ENCODE results near the gene ARHGEF1. TPM values are rescaled to one million over a fixed set of nuclear protein-coding genes. Genes with fewer than 3 reads are reported as not detected.

ARHGEF1 gene
- total RNA-seq, 4 donors from 2014 or later, result 40.4 to 58.3 (median 51.4) TPM

DNA sequence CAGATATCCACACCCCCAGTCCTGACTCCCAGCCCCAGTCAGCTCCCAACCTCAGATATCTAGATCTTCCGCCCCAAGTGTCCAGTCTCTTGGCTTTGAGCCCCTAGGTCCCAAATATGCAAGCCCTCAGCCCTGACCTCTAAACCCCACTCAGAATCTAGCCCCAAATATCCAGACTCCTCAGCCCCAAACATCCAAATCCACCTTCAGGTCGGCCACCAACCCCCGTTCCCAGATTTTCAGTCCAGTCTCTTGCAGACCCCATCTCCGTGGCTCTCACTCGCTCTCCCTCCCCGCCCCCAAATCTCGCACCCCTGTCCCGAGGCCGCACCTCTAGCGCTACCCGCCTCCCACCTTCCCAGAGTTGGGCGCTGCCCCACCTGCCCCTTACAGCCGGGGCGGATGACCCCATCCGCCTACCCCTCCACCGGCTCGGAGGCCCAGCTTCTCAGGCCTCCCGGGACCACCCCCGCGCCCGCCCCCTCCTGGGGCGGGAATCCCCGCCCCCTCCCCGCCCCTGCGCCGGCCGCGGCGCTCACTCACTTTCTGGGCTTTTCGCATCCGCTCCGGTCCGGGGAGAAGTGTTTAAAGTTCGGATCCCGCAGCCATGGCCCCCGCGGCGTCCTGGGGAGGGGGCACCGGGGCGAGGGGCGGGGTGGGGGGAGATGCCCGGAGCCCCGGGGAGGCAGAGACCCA lies 44.7 kb downstream of the ARHGEF1 start:
- TF ChIP-seq POLR2AphosphoS5 (IDR thresholded peaks at IDR 0.05) (no peak), POLR2A (IDR thresholded peaks at IDR 0.05) (no peak), EP300 (IDR thresholded peaks at IDR 0.05) (no peak)
- TF ChIP-seq, protein P1, sequence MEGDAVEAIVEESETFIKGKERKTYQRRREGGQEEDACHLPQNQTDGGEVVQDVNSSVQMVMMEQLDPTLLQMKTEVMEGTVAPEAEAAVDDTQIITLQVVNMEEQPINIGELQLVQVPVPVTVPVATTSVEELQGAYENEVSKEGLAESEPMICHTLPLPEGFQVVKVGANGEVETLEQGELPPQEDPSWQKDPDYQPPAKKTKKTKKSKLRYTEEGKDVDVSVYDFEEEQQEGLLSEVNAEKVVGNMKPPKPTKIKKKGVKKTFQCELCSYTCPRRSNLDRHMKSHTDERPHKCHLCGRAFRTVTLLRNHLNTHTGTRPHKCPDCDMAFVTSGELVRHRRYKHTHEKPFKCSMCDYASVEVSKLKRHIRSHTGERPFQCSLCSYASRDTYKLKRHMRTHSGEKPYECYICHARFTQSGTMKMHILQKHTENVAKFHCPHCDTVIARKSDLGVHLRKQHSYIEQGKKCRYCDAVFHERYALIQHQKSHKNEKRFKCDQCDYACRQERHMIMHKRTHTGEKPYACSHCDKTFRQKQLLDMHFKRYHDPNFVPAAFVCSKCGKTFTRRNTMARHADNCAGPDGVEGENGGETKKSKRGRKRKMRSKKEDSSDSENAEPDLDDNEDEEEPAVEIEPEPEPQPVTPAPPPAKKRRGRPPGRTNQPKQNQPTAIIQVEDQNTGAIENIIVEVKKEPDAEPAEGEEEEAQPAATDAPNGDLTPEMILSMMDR (IDR thresholded peaks at IDR 0.05), result no peak
- no peak for ATAC-seq
- Histone ChIP-seq H3K9me3 (no peaks in the 10 kb centered on the region), H3K27ac (no peak overlapping the region), H3K4me1 (peaks cover 0 to 23% (median 13%) of the 10 kb centered on the region in 3 donors), H3K27me3 (peaks cover 100% of the 10 kb centered on the region), H3K4me3 (peak overlapping the region in 1 of 2 donors; percentile 46), H3K36me3 (no peaks in the 10 kb centered on the region)
- 16 to 23% methylated on average over 4 to 6 of the region's 43 CpGs for WGBS, 2 donors (ENCODE audit: low coverage in 1 of 2)

DNA sequence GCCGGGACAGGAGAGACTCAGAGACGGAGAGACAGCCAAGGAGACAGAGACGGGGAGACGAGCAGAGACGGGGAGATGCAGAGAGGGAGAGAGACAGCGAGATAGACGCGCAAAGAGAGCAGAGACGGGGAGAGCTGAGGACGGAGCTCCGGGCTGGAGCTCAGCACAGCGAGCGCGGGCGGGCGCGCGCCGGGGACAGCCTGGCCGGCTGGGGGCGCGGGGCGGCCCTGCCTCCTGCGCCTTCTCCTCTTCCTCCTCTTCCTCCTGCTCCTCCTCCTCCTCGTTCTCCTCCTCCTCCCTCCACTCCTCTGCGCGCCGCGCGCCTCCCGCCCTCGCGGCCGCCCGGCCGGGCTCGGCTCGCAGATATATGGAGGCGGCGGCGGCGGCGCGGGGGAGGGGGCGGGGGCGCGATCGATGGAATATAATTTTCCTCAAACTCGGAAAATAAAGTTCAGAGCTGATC lies 45.3 kb downstream of the ARHGEF1 start, which contains the start of gene ERFL:
TSS of gene ERFL (minus strand) at position 229 of the 463 bp plus-strand sequence. CDS start 15,530 bp downstream, outside the sequence.
- 0% methylated on average over 2 to 28 of the region's 49 CpGs for WGBS, 2 donors (ENCODE audit: low coverage in 1 of 2)
- H3K4me3 ChIP-seq, result peak within 1 kb of the TSS in 1 of 2 donors; percentile 46
- no peak for TF ChIP-seq EP300 (IDR thresholded peaks at IDR 0.05)
- TF ChIP-seq, protein P1 (IDR thresholded peaks at IDR 0.05), result no peak
- no peak for TF ChIP-seq POLR2AphosphoS5 (IDR thresholded peaks at IDR 0.05)
- TF ChIP-seq POLR2A (IDR thresholded peaks at IDR 0.05), result no peak
- no peak within 1 kb of the TSS for H3K27ac ChIP-seq
- peaks cover 100% of the 10 kb centered on the region for H3K27me3 ChIP-seq
- H3K36me3 ChIP-seq, result no peaks in the 10 kb centered on the region
- ATAC-seq, result no peak
- no peaks in the 10 kb centered on the region for H3K9me3 ChIP-seq
- peaks cover 0 to 29% (median 13%) of the 10 kb centered on the region in 3 donors for H3K4me1 ChIP-seq

DNA sequence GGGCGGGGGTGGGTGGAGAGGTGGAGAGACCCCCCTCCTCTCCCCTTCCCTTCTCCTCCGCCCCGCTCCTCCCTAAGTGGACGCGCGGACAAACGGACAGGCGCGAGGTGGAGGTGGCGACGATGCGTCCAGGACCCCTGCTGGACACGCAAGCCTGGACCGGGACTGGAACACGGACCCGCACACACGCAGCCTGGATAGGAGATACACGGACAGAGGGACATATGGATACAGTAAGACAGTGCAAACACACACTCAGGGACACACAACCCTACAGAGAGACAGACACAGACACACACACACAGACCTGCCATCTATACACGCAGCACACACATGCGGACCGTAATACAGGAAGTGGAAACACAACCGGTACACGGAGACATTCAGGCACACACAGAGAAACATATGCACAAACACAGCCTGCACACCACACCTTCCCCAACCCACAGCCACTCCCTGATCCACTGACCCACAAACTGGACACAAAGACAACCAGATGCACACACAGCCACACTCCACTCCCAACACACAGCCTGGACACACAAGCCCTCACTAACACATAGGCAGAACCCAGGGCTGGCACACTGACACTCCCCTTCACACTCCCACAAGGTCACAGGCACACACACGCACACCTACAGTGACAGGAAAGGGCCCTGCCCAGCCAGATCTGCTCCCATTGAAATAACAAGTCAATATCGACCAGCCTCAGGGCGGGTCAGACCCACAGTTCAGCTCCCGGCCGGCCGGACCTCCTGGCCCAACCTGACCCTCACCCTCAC lies 46.0 kb downstream of the ARHGEF1 start:
- Histone ChIP-seq H3K27me3 (peaks cover 100% of the 10 kb centered on the region), H3K27ac (no peak overlapping the region), H3K4me1 (peaks cover 0 to 32% (median 13%) of the 10 kb centered on the region in 3 donors), H3K36me3 (no peaks in the 10 kb centered on the region), H3K9me3 (no peaks in the 10 kb centered on the region), H3K4me3 (peak overlapping the region in 1 of 2 donors; percentile 46)
- 9 to 19% methylated on average over 5 to 6 of the region's 29 CpGs for WGBS, 2 donors (ENCODE audit: low coverage in 1 of 2)
- no peak for ATAC-seq
- TF ChIP-seq EP300 (IDR thresholded peaks at IDR 0.05), result no peak
- TF ChIP-seq POLR2AphosphoS5 (IDR thresholded peaks at IDR 0.05), result no peak
- TF ChIP-seq, protein P1 (IDR thresholded peaks at IDR 0.05), result no peak
- no peak for TF ChIP-seq POLR2A (IDR thresholded peaks at IDR 0.05)

DNA sequence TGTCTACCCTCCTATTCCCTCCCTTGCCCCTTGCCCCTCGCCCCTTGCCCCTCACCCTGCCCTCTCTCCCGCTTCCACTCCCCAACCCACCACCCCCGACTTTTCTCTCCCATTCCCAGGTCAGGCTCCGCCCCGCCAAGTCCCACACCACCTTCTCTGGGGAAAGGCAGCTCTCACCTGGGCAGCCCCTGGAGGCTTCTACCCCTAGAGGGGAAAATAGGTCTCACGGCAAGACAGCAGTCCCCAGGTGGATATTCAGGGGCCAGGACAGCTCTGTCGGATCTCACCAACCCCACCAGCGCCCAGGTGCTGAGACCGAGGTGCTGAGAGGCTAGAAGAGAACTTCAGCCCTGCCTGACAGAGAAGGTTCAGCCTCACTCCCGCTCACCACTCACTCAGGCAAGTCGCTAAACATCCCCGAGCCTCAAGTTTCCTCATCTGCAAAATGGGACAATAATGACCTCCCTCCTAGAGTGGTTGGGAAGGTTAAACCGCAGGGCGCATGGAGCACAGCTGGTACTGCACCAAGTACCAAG lies 46.6 kb downstream of the ARHGEF1 start:
- no peak for TF ChIP-seq EP300 (IDR thresholded peaks at IDR 0.05)
- TF ChIP-seq POLR2AphosphoS5 (IDR thresholded peaks at IDR 0.05), result no peak
- no peak for TF ChIP-seq POLR2A (IDR thresholded peaks at IDR 0.05)
- TF ChIP-seq, protein P1 (IDR thresholded peaks at IDR 0.05), result no peak
- Histone ChIP-seq H3K9me3 (no peaks in the 10 kb centered on the region), H3K36me3 (no peaks in the 10 kb centered on the region), H3K27ac (no peak overlapping the region), H3K27me3 (peaks cover 100% of the 10 kb centered on the region), H3K4me3 (no peak overlapping the region), H3K4me1 (peaks cover 0 to 32% (median 13%) of the 10 kb centered on the region in 3 donors)
- WGBS, 2 donors (ENCODE audit: low coverage in 1 of 2), result 7 to 14% methylated on average over 3 to 6 of the region's 14 CpGs
- ATAC-seq, result no peak
